D341Med (cell line): ENCODE results near the gene ENO2.
"Not testable (repeated sequence)": the region's sequence is repeated elsewhere in the genome, so short reads cannot be mapped to it uniquely, and the experiment has no call there.

Source experiments
- DNase-seq: peaks from one replicate; pipeline ENCODE4 v3.0.0; 2012; ENCODE audit warnings: low spot score

The ENO2 gene

GRCh38 chr12:6886206-6886999, 28.0 kb upstream of the ENO2 start:
- DNase-seq = not testable (repeated sequence)

DNA sequence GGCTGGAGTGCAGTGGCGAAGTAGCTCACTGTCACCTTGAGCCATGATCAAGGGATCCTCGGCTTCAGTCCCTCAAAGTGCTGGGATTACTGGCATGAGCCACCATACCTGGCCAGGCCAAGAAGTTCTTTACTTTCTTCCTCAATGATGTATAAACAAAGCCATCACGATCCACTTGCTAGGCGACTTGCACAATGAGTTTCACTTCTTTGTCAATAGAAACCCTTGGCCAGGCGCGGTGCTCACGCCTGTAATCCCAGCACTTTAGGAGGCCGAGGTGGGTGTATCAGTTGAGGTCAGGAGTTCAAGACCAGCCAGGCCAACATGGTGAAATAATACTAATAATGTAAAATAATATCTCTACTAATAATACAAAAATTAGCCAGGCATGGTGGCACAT, 26.9 kb upstream of the ENO2 start:
- DNase-seq = no peak

GRCh38 chr12:6888360-6888759, 26.0 kb upstream of the ENO2 start:
- no peak for DNase-seq

DNA sequence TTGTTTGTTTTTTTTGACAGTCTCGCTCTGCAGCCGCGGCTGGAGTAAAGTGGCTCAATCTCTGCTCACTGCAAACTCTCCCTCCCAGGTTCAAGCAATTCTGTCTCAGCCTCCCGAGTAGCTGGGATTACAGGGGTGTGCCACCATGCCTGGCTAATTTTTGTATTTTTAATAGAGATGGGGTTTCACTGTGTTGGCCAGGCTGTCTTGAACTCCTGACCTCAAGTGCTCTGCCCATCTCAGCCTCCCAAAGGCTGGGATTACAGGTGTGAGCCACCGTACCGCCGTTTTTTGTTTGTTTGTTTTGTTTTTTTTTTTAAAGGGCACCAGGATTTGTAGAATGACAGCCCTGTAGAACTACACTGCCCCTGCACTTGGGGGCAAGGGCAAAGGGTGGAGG, 25.6 kb upstream of the ENO2 start:
- DNase-seq = not testable (repeated sequence)

DNA sequence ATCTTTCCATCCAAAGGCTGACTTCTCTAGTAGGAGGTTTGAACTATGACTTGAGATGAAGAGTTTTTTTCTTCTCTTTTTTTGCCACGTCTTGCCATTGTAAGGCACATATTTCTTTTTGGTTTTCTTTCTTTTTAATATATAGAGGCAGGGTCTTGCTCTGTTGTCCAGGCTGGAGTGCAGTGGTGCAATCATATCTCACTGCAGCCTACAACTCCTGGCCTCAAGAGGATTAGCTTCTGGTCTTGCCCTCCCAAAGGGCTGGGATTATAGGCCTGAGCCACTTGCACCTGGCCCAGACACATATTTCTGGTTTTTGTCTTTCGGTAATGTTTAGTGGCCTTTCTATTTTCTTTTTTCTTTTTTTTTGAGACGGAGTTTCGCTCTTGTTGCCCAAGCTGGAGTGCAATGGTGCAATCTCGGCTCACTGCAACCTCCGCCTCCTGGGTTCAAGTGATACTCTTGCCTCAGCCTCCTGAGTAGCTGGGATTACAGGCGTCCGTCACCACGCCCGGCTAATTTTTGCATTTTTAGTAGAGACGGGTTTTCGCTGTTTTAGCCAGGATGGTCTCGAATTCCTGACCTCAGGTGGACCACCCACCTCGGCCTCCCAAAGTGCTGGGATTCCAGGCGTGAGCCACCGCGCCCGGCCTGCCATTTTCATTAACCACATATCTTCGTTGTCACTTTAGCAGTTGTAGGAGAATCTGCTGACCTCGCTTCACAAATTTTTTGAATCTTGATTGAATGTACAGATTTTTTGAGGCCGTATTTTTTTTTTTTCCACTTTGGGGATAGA, 24.4 kb upstream of the ENO2 start:
- DNase-seq = not testable (repeated sequence)

DNA sequence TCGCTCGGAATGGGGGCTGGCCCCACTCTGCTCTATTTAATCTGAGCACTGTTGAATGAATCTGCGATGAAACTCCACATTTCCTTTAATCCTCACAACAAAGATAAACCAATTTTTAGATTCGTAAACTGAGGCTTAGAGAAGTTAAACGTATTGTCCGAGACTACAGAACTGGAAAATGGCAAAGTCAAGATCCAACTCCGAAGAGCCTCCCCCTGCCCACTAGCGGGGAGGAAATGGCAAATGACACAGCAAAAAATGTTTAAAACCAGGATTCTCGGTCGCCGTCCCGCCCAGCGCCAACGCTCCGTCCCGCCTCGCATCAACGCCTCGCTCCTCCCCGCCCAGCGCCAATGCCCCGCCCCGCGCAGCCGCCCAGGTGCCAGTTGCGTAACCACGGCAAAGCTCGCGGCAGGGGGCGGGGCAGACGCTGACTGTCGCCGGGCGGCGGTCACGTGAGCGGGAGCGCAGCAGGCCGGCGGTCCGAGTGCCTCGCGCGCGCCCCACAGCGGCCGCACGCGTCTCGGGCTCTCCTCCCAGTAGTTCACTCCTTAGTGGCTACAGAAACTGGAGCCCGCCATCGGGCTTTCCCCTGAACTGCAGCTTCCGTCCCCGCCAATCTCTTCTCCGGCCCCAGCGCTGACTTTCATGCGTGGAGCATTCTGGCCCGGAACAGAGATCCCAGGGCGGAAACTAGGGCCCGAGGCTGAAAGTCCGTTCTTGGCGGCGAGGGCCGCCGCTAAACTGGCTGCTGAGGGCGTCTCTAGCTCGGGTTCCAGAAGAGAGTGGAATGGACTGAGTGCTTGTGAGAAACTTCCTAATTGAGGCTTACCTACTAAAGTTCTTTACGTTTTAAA, 23.4 kb upstream of the ENO2 start:
- peak; percentile 98 for DNase-seq

DNA sequence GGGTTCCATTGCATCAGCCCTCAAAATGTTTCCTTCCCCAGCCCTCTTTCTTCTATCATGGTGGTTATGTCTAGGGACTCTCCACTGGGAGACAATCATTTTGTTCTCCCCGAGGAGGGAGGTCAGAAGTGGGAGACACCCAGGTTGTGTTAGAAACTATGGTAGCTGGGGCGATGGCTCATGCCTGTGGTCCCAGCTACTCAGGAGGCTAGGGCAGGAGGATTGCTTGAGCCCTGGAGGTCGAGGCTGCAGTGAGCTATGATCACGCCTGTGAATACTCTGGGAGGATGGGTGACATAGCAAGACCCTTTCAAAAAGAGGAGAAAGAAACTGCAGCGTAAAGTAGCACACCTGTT, 22.8 kb upstream of the ENO2 start:
- DNase-seq = no peak

DNA sequence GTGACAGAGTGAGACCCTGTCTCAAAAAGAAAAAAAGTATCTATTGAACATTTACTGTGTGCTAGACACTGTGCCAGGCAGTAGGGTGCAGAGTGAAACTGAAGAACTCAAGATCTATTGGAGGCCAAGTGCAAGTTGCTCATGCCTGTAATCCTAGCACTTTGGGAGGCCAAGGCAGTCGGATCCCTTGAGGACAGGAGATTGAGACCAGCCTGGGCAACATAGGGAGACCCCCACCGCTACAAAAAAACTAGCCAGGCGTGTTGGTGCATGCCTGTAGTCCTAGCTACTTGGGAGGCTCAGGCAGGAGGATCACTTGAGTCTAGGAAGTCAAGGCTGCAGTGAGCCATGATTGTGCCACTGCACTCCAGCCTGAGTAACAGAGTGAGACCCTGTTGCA, 21.7 kb upstream of the ENO2 start:
- DNase-seq = not testable (repeated sequence)

DNA sequence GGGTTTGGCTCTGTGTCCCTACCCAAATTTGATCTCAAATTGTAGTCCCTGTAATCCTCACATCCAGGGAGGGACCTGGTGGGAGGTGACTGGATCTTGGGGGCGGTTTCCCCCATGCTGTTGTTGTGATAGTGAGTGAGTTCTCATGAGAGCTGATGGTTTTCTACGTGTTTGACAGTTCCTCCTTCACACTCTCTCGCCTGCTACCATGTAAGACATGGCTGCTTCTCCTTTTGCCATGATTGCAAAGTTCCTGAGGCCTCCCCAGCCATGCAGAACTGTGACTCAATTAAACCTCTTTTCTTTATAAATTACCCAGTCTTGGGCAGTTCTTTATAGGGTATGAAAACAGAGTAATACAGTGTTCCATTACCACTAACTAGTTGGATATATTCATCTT, 20.1 kb upstream of the ENO2 start:
- no peak for DNase-seq

- DNase-seq = no peak
These were observed 17.4 kb upstream of the ENO2 start for GRCh38 chr12:6896846-6897435.

- DNase-seq = no peak
These were observed 15.0 kb upstream of the ENO2 start for GRCh38 chr12:6899427-6899826.

DNA sequence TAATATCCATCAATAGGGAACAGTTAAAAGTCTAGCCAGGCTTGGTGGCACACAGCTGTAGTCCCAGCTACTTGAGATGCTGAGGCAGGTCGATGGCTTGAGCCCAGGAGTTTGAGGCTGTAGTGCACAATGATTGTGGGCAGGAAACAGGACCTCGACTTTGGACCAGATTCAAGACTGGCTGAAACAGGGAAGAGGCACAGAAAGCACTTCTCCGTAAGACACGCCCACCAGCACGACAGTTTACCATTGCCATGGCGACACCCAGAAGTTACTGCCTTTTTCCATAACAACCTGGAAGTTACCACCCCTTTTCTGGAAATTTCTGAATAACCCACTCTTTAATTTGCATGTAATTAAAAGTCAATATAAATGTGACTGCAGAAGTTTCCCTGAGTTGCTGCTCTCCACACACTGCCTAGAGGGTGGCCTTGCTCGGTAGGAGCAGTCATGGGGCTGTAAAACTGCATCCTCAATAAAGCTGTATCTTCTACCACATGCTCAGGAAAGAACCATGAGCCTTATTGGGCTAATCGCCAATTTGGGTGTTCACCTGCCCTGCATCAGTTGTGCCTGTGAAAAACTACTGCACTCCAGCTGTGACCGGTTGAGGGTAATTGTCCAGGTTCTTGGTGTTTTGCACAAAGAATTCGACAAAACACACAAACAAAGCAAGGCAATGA, 14.4 kb upstream of the ENO2 start:
- no peak for DNase-seq

DNA sequence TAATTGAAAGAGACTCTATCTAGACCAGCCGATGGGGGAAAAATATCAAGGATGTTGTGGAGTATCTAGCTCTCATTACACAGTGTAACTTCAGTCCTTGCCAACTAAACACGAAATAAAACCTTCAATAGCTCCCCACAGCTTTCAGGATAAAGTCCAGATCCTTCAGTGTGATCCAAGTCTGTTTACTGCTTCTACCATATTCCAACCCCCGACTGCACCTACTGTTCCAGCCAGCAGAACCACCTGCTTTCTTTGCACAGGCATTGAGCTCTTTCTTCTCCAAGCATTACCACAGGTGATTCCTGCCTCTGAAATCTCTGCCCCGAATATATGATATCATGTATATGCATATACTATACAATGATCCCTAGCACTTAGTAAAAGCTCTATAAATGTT, 11.9 kb upstream of the ENO2 start:
- no peak for DNase-seq

- DNase-seq = no peak
These were observed 10.7 kb upstream of the ENO2 start for GRCh38 chr12:6903722-6904121.

GRCh38 chr12:6904280-6905276, 9.8 kb upstream of the ENO2 start, which contains the start of gene LRRC23:
Gene LRRC23, plus strand, starts transcription at chr12:6904822. Its CDS starts 812 bp downstream, at chr12:6905634.
- DNase-seq = peak; percentile 91

GRCh38 chr12:6905414-6906040, 8.9 kb upstream of the ENO2 start:
- no peak for DNase-seq

DNA sequence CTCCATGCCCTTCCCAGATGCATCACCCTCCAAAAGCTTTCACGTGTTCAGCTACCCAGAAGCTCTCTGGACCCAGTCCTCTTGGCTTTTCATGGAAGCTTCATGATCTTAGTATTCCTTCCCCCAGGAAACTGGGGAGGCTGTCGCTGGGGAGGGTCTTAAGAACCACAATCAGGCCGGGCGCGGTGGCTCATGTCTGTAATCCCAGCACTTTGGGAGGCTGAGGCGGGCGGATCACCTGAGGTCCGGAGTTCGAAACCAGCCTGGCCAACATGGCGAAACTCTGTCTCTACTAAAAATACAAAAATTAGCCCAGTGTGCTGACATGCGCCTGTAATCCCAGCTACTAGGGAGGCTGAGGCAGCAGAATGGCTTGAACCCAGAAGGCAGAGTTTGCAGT, 6.2 kb upstream of the ENO2 start:
- DNase-seq = not testable (repeated sequence)

DNA sequence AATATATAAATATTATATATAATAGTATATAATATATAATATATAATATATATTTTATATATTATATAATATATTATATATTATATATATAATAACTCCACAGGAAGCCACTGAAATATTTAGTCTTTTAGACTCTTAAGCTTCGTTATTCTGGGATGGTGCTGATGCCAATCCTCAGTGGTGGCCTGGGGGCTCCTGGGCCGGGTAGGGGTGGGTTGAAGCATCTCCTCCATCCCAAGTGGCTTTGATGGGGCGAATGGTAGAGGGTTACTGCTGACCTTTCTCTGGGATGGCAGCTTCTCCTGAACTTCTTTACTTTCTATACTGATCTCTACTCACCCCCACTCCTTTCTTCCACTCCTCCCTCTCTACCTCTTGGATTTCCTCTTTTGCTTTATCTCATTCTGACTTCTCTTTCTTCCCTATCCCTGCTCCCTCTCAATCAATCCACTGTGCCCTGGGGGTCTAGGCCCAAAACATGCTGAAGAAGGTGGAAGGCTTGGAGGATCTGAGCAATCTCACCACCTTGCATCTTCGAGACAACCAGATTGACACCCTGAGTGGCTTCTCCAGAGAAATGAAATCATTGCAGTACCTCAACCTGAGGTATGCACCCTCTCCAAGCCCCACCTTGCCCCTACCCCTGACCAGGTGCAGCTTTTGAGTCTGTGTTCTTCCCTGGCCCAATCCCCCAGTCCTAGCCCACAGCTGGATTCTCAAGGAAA, 4.8 kb upstream of the ENO2 start:
- no peak for DNase-seq
